GM10847 (cell line): ENCODE results near the gene ACSF2.

ENCODE experiments used
- POLR2A ChIP-seq: IDR thresholded peaks from 2 replicates; pipeline ENCODE4 v1.6.1; 2011; ENCODE audit not compliant: insufficient read length; ENCODE audit errors: extremely low read depth

The ACSF2 gene

DNA sequence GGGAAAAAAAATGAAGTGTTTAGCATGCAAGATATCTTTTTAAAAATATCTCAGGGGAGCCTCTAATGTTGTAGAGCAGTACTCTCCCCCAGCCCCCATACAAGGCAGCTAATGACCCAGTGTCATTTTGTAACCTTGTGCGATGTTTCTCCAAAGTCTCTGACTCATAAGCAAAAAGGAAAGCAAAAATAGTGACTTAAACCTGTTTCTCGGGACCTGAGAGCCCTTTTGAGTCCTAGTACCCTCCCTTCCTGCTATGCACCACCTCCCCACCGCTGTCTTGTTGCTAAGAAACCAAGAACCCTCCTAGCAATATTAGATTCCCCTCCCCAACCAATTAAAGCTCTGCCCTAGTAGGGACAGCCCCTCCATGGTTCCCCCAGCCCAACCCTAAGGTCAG lies 85.0 kb downstream of the ACSF2 start:
- no peak for TF ChIP-seq POLR2A

GRCh38 chr17:50513495-50513894 lies 87.5 kb downstream of the ACSF2 start:
- no peak for TF ChIP-seq POLR2A

DNA sequence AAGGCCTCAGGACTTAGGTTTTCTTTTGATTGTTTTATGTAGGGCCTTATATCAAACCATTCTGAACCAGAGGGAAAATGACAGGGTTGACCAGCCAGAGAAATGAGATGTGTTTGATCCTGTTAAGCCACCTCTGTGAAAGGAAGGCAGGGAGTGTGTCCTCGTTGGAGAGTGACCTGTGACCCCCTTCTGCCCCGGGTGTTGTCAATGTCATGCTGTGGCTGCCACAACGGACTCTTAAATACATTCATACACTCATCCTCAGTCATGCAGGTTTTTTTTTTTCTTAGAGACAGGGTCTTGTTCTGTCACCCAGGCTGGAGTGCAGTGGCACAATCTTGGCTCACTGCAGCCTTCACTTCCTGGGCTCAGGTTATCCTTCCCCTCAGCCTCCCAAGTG lies 88.4 kb downstream of the ACSF2 start:
- TF ChIP-seq POLR2A: no peak

- TF ChIP-seq POLR2A: no peak
Measured at GRCh38 chr17:50514936-50515702, 89.1 kb downstream of the ACSF2 start.

- no peak for TF ChIP-seq POLR2A
Measured at GRCh38 chr17:50517011-50517410, 91.0 kb downstream of the ACSF2 start.

GRCh38 chr17:50517504-50518383 lies 91.7 kb downstream of the ACSF2 start:
- no peak for TF ChIP-seq POLR2A

GRCh38 chr17:50518384-50519023 lies 92.5 kb downstream of the ACSF2 start:
- no peak for TF ChIP-seq POLR2A

DNA sequence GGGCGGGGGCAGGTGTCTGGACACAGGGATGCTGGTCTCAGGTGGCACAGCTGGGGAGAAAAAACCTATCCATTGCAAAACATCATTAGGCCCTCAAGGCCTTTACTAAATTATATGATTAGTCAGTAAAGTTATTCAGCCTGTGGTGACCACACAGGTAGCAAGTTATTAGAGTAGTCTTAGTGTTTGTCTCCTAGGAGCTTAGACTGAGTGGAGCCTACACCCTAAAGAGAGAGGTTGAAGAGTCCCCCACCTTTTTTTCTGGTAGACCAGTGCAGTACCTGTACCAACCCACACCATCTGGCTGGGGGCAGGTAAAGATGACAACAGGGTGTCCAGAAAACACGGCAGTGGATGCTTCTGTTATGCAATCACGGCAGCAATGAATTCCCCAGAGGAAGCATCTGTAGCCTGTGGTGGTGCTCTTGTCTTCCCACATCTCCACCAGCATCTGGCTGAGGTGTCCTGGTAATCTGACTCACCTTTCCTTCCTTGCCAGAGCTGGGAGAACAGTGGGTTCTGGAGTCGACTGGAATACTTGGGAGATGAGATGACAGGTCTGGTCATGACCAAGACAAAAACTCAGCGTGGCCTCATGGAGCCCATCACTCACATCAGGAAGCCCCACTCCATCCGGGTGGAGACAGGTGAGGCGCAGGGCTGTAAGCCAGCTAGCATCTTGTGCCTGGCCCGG lies 93.3 kb downstream of the ACSF2 start:
- no peak for TF ChIP-seq POLR2A

- no peak for TF ChIP-seq POLR2A
Measured at GRCh38 chr17:50520483-50520882, 94.5 kb downstream of the ACSF2 start.

- no peak for TF ChIP-seq POLR2A
Measured at GRCh38 chr17:50521514-50521913, 95.5 kb downstream of the ACSF2 start.

DNA sequence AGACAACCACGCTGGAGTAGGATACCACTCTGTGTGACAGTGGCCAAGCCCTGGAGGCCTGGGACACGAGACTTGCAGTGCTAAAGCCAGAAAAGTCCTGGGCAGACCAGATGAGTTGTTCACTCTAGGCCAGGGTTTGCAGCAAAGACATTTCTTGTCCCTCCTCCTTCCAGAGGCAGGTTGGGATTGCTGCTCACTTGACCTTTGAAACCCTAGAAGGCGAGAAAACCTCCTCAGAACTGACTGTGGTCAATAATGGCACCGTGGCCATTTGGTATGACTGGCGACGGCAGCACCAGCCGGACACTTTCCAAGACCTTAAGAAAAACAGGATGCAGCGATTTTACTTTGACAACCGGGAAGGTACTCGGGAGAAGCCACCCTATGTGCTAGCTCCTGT lies 96.7 kb downstream of the ACSF2 start:
- no peak for TF ChIP-seq POLR2A

GRCh38 chr17:50523208-50523607 lies 97.2 kb downstream of the ACSF2 start:
- no peak for TF ChIP-seq POLR2A
